HepG2 (cell line): ENCODE measurements around the gene DACT2. TPM values are rescaled to one million over a fixed set of nuclear protein-coding genes. Genes with fewer than 3 reads are reported as not detected.

ENCODE experiments used
- ATAC-seq: fragments of 200-7000 bp; cut with Tn5 transposase; 3 replicates; pipeline ENCODE4 v1.9.1; 2020; ENCODE audit warnings: mild to moderate bottlenecking, moderate library complexity
- BruUV-seq: library from RNA; stranded (reverse); fragments of 400-500 nt; replicated peaks from 2 replicates; lab custom pipeline; 2021; lab: Mats Ljungman, UMichigan
- CTCF ChIA-PET: fragments of 300-600 bp; formaldehyde crosslinking; extraction: SDS; loops from one replicate; lab custom pipeline; 2021; ENCODE audit warnings: low total read pairs, inconsistent platforms, low intra/inter-chr PET ratio; lab: Yijun Ruan, JAX
- POLR2A ChIA-PET: fragments of 350-600 bp; sonication (Branson Sonifier 250); formaldehyde crosslinking; loops from one replicate; lab custom pipeline; 2020; ENCODE audit warnings: antibody characterized with exemption, inconsistent platforms; lab: Yijun Ruan, JAX
- DNase-seq: peaks from one replicate; pipeline ENCODE4 v3.0.0-alpha.2; 2015; ENCODE audit warnings: low spot score
- FAIRE-seq: peaks from 3 replicates; lab custom pipeline; 2011; peaks lifted over from hg19 to GRCh38; lab: Jason Lieb, UNC
- H2AFZ ChIP-seq: one replicate; pipeline ENCODE4 v1.6.1; 2011; ENCODE audit warnings: low read length, inconsistent platforms
- H3K27ac ChIP-seq: fragments of 300-600 bp; 3 replicates; pipeline ENCODE4 v1.8.0; 2011; ENCODE audit warnings: mixed run types, mild to moderate bottlenecking, mixed read lengths, low read length, inconsistent platforms; ENCODE audit not compliant: insufficient read depth; ENCODE audit errors: extremely low read length
- H3K27me3 ChIP-seq, 2 experiments: fragments of 200-600 bp in 1 of 2; 2 replicates in 1 of 2; 3 replicates in 1 of 2; pipeline versions ENCODE4 v1.6.0 to v1.8.0; 2011; ENCODE audit warnings: low read length in 2 of 2, mild to moderate bottlenecking in 2 of 2, moderate library complexity in 2 of 2, inconsistent platforms in 1 of 2; ENCODE audit not compliant: insufficient read depth in 2 of 2, control insufficient read depth in 1 of 2
- H3K36me3 ChIP-seq, 2 experiments: fragments of 200-600 bp in 1 of 2; replicated peaks in 1 of 2; 2 replicates in 1 of 2; 3 replicates in 1 of 2; pipeline versions ENCODE4 v1.5.1 to v1.8.0; 2011; ENCODE audit warnings: low read length in 2 of 2, inconsistent platforms in 1 of 2; ENCODE audit not compliant: insufficient read depth in 2 of 2, control insufficient read depth in 1 of 2
- H3K4me1 ChIP-seq: 2 replicates; pipeline ENCODE4 v1.5.1; 2012; ENCODE audit warnings: low read length, inconsistent platforms; ENCODE audit not compliant: insufficient read depth
- H3K4me2 ChIP-seq: 2 replicates; pipeline ENCODE4 v1.6.0; 2011; ENCODE audit warnings: low read depth, low read length, inconsistent platforms
- H3K4me3 ChIP-seq, 3 experiments: fragments of 200-600 bp in 1 of 3; sonication (generic), shearing (Covaris generic) in 1 of 3; replicated peaks in 1 of 3; 2 replicates each; pipeline ENCODE4 v1.5.1; 2011 to 2016; ENCODE audit warnings: low read length in 3 of 3, inconsistent platforms in 2 of 3, low read depth in 2 of 3, mild to moderate bottlenecking in 2 of 3, control low read depth in 1 of 3, mixed read lengths in 1 of 3; ENCODE audit not compliant: insufficient read depth in 1 of 3
- H3K79me2 ChIP-seq: one replicate; pipeline ENCODE4 v1.6.1; 2011; ENCODE audit warnings: low read length, inconsistent platforms; ENCODE audit not compliant: insufficient read depth
- H3K9ac ChIP-seq: 2 replicates; pipeline ENCODE4 v1.6.0; 2011; ENCODE audit warnings: mild to moderate bottlenecking, low read depth, low read length, inconsistent platforms; ENCODE audit not compliant: insufficient read depth
- H3K9me3 ChIP-seq: 2 replicates; pipeline ENCODE4 v1.5.1; 2012; ENCODE audit warnings: mild to moderate bottlenecking, low read length
- H4K20me1 ChIP-seq: 2 replicates; pipeline ENCODE4 v1.6.0; 2011; ENCODE audit warnings: inconsistent platforms, mild to moderate bottlenecking, low read length, moderate library complexity; ENCODE audit not compliant: insufficient read depth
- HES4 ChIP-seq: sonication (generic); formaldehyde crosslinking; IDR thresholded peaks from 2 replicates; pipeline ENCODE4 v1.9.0; 2021; ENCODE audit warnings: mild to moderate bottlenecking, missing genetic modification reagents, borderline replicate concordance
- NBN ChIP-seq: fragments of 450-650 bp; conservative IDR thresholded peaks from 2 replicates; pipeline ENCODE4 v1.6.1; 2017
- NFE2 ChIP-seq: sonication (generic); formaldehyde crosslinking; IDR thresholded peaks from 2 replicates; pipeline ENCODE4 v1.4.0; 2020; ENCODE audit warnings: missing genetic modification reagents
- RFX1 ChIP-seq: fragments of 450-650 bp; IDR thresholded peaks from 2 replicates; pipeline ENCODE4 v1.6.1; 2017
- ZNF337 ChIP-seq: sonication (generic); formaldehyde crosslinking; IDR thresholded peaks from 2 replicates; pipeline ENCODE4 v1.5.1; 2020; ENCODE audit warnings: missing genetic modification reagents, low read depth, mild to moderate bottlenecking, borderline replicate concordance
- ZNF510 ChIP-seq: sonication (generic); formaldehyde crosslinking; IDR thresholded peaks from 2 replicates; pipeline ENCODE4 v1.4.0; 2020; ENCODE audit warnings: low read depth, mild to moderate bottlenecking, missing genetic modification reagents
- ZNF614 ChIP-seq: IDR thresholded peaks from 2 replicates; pipeline ENCODE4 v1.6.1; 2018; ENCODE audit warnings: missing biosample characterization, missing genetic modification reagents, inconsistent platforms, borderline replicate concordance
- ZNF615 ChIP-seq: sonication (generic); formaldehyde crosslinking; IDR thresholded peaks from 2 replicates; pipeline ENCODE4 v1.5.0; 2020; ENCODE audit warnings: mild to moderate bottlenecking, missing genetic modification reagents, borderline replicate concordance
- ZNF629 ChIP-seq: sonication (generic); formaldehyde crosslinking; conservative IDR thresholded peaks from 2 replicates; pipeline ENCODE4 v1.5.0; 2020; ENCODE audit warnings: missing genetic modification reagents
- ZNF775 ChIP-seq: sonication (generic); formaldehyde crosslinking; IDR thresholded peaks from 2 replicates; pipeline ENCODE4 v1.4.0; 2020; ENCODE audit warnings: missing genetic modification reagents, mild to moderate bottlenecking, moderate library complexity, borderline replicate concordance
- ZSCAN21 ChIP-seq: sonication (generic); formaldehyde crosslinking; IDR thresholded peaks from 2 replicates; pipeline ENCODE4 v1.8.0; 2022; ENCODE audit warnings: mild to moderate bottlenecking, missing genetic modification reagents, moderate library complexity, borderline replicate concordance
- WGBS: methylation state at CpG from one replicate; pipeline ENCODE4 v1.1.6; 2017; ENCODE audit warnings: low lambda C conversion rate; 5-methylcytosine and 5-hydroxymethylcytosine counted together
- in situ Hi-C: cut with HindIII; loops from 2 replicates; pipeline ENCODE4 v1.10.0; 2017; ENCODE audit warnings: low pct_unique_long_range_greater_than_20kb; ENCODE audit not compliant: extremely low pct_ligation_motif_present
- intact Hi-C: fragments of 100-400 bp; cut with micrococcal nuclease; formaldehyde crosslinking; loops from one replicate; pipeline ENCODE4 v1.10.0; 2022; ENCODE audit not compliant: unreplicated experiment
- polyA plus RNA-seq, 8 experiments: library from polyadenylated mRNA; depleted of rRNA in 3 of 8; stranded (reverse) in 7 of 8; unstranded in 1 of 8; fragments of >200 nt; fragmentation: Illumina TruSeq in 4 of 8; extraction: Trizol in 4 of 8; gene quantifications; 2 replicates each; pipeline versions ENCODE4 v1.2.1 to v1.2.3, GENCODE V29; 2011 to 2016; ENCODE audit warnings: low read depth in 4 of 8, missing spikeins in 1 of 8, mixed read lengths in 1 of 8; ENCODE audit not compliant: insufficient read depth in 1 of 8
- total RNA-seq, 5 experiments: library from RNA; depleted of rRNA; stranded (reverse); fragments of >200 nt; fragmentation: Illumina TruSeq; extraction: Trizol; gene quantifications; 2 replicates each; pipeline ENCODE4 v1.2.3, GENCODE V29; 2016; ENCODE audit warnings: low read depth in 1 of 5
- TF ChIP-seq, protein P1 (sequence below): sonication (generic); formaldehyde crosslinking; IDR thresholded peaks from 2 replicates; pipeline ENCODE4 v1.8.0; 2022; ENCODE audit warnings: mild to moderate bottlenecking, missing genetic modification reagents, moderate library complexity

Gene DACT2
- total and polyA plus RNA-seq, 2 of the 13 experiments (the other 11 are each of a cell fraction or from before 2014, with no cell fraction given) = 0.15 TPM; not detected in 1

DNA sequence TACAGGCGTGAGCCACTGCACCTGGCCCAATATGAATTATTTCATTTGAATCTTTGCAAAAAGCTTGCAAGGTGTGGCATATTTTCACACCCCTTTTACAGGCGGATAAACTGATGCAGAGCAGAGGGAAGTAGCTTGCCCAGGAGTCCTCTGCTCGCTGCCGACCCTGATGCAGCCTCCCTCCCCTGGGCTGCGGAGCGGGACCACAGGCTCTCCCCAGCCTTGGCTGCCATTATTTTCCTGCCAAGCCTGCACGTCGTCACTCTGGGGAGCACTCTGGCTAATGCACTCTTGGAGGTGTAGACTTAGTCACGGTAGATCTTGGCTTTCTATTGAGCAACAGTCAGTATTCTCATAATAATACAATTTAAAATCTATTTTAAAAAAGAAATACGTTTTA is 34.8 kb upstream of the DACT2 start:
- Histone ChIP-seq H3K4me2 (no peak overlapping the region), H3K4me1 (peaks cover 10% of the 10 kb centered on the region), H3K27me3 (no peaks in the 10 kb centered on the region), H3K36me3 (no peaks in the 10 kb centered on the region), H3K9me3 (no peaks in the 10 kb centered on the region), H3K79me2 (no peaks in the 10 kb centered on the region)
- no peak for DNase-seq
- no peak for FAIRE-seq
- in situ Hi-C loops = no loop called here
- no peak for ATAC-seq
- no TSS peak for BruUV-seq
- POLR2A ChIA-PET = no interaction called here
- TF ChIP-seq, protein P1, sequence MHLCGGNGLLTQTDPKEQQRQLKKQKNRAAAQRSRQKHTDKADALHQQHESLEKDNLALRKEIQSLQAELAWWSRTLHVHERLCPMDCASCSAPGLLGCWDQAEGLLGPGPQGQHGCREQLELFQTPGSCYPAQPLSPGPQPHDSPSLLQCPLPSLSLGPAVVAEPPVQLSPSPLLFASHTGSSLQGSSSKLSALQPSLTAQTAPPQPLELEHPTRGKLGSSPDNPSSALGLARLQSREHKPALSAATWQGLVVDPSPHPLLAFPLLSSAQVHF (CRISPR knock-in tag) = no peak
- TF ChIP-seq ZNF775 (no peak), NFE2 (CRISPR knock-in tag) (no peak), ZNF629 (CRISPR knock-in tag) (0 out of 2 replicates have a peak, but pooled peaks have one; percentile 32)
- TF ChIP-seq, all 625 proteins: peak for 1
- Histone ChIP-seq H3K9ac (no peak overlapping the region), H3K27ac (no peak overlapping the region), H2AFZ (no peak overlapping the region), H3K4me3 (no peak overlapping the region), H4K20me1 (no peaks in the 10 kb centered on the region)
- intact Hi-C loops = no loop called here
- 71% methylated on average over 10 of the region's 10 CpGs for WGBS
- CTCF ChIA-PET = interaction anchor here (1.4 to 3.1 kb wide), 3 partner anchors 143 to 204 kb away, joined by 6 to 40 read pairs (median 6); no protein-coding TSS in a partner anchor

DNA sequence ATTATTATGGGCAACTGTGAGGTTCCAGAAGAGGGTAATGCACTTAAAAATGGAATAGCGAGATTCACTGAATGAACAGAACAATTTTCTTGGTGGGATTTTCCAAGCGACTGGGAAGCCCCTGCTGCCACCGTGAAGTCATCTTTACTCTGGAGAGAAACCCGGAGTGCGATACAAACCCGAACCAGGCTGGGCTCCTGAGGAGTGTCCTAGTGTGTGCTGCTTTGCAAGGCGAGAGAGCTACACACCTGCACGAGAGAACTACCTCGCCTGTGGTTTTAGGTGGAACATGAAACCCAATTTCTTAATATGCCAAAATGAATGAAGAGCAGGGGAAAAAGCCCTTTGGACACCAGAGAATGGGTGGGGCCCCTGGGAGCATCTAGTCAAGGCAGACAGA is 33.5 kb upstream of the DACT2 start:
- CTCF ChIA-PET = no interaction called here
- no peak overlapping the region for H3K27ac ChIP-seq
- H3K9me3 ChIP-seq = no peaks in the 10 kb centered on the region
- FAIRE-seq = no peak
- no peak overlapping the region for H2AFZ ChIP-seq
- H4K20me1 ChIP-seq = no peaks in the 10 kb centered on the region
- no peak overlapping the region for H3K4me3 ChIP-seq
- H3K36me3 ChIP-seq = no peaks in the 10 kb centered on the region
- WGBS = 74% methylated on average over 9 of the region's 9 CpGs
- BruUV-seq = no TSS peak
- no peak overlapping the region for H3K4me2 ChIP-seq
- no peak for DNase-seq
- H3K27me3 ChIP-seq = no peaks in the 10 kb centered on the region; a peak in 1 of 5 replicates
- H3K9ac ChIP-seq = no peak overlapping the region
- peaks cover 10% of the 10 kb centered on the region for H3K4me1 ChIP-seq
- POLR2A ChIA-PET = no interaction called here
- in situ Hi-C loops = no loop called here
- ATAC-seq = no peak
- intact Hi-C loops = no loop called here
- H3K79me2 ChIP-seq = no peaks in the 10 kb centered on the region
- TF ChIP-seq ZNF337 (no peak), ZNF615 (CRISPR knock-in tag) (no peak), ZNF614 (no peak), ZNF510 (no peak), ZSCAN21 (CRISPR knock-in tag) (no peak), HES4 (no peak), NBN (no peak), RFX1 (no peak)
